HepG2 (cell line): ENCODE measurements around the gene ZNF491. TPM values are rescaled to one million over a fixed set of nuclear protein-coding genes. Genes with fewer than 3 reads are reported as not detected.

ENCODE experiments used
- ARID5B ChIP-seq: IDR thresholded peaks from 2 replicates; pipeline ENCODE4 v1.4.0; 2020; ENCODE audit warnings: mild to moderate bottlenecking, missing genetic modification reagents
- BCL6 ChIP-seq: IDR thresholded peaks from 2 replicates; pipeline ENCODE4 v1.6.1; 2016; ENCODE audit warnings: missing genetic modification reagents, missing compliant biosample characterization
- HDAC2 ChIP-seq: sonication (generic); formaldehyde crosslinking; IDR thresholded peaks from 2 replicates; pipeline ENCODE4 v1.4.0; 2020; ENCODE audit warnings: missing genetic modification reagents
- IKZF5 ChIP-seq: IDR thresholded peaks from 2 replicates; pipeline ENCODE4 v1.6.1; 2018; ENCODE audit warnings: missing genetic modification reagents, mild to moderate bottlenecking, missing compliant biosample characterization
- JARID2 ChIP-seq: sonication (generic); formaldehyde crosslinking; IDR thresholded peaks from 2 replicates; pipeline ENCODE4 v1.8.1; 2023; ENCODE audit warnings: missing genetic modification reagents, inconsistent platforms; ENCODE audit not compliant: insufficient replicate concordance
- KMT2B ChIP-seq: IDR thresholded peaks from 2 replicates; pipeline ENCODE4 v1.6.1; 2016; ENCODE audit warnings: missing genetic modification reagents, missing compliant biosample characterization
- MXD4 ChIP-seq: IDR thresholded peaks from 2 replicates; pipeline ENCODE4 v1.6.1; 2016; ENCODE audit warnings: mild to moderate bottlenecking, missing biosample characterization, missing genetic modification reagents
- MXI1 ChIP-seq: IDR thresholded peaks from 3 replicates; pipeline ENCODE4 v1.6.1; 2012; ENCODE audit warnings: low read depth, low read length, inconsistent platforms, borderline replicate concordance
- NR2F2 ChIP-seq: IDR thresholded peaks from 2 replicates; pipeline ENCODE4 v1.6.1; 2012; ENCODE audit warnings: low read depth, inconsistent platforms, borderline replicate concordance
- PITX1 ChIP-seq: sonication (generic); formaldehyde crosslinking; IDR thresholded peaks from 2 replicates; pipeline ENCODE4 v1.5.1; 2020; ENCODE audit warnings: mild to moderate bottlenecking, missing genetic modification reagents
- TFAP4 ChIP-seq: sonication (generic); IDR thresholded peaks from 2 replicates; pipeline ENCODE4 v1.6.1; 2016; ENCODE audit warnings: low read depth, borderline replicate concordance
- XRCC5 ChIP-seq: fragments of 200-400 bp; formaldehyde crosslinking; optimal IDR thresholded peaks from 2 replicates; pipeline ENCODE3; 2017; ENCODE audit warnings: mild to moderate bottlenecking, low read length
- ZBED4 ChIP-seq: sonication (generic); formaldehyde crosslinking; IDR thresholded peaks from 2 replicates; pipeline ENCODE4 v1.4.0; 2020; ENCODE audit warnings: missing genetic modification reagents, borderline replicate concordance
- ZFP1 ChIP-seq: IDR thresholded peaks from 2 replicates; pipeline ENCODE4 v1.6.1; 2016
- ZGPAT ChIP-seq: IDR thresholded peaks from 2 replicates; pipeline ENCODE4 v1.6.1; 2016; ENCODE audit warnings: mild to moderate bottlenecking
- ZNF574 ChIP-seq: sonication (generic); formaldehyde crosslinking; IDR thresholded peaks from 2 replicates; pipeline ENCODE4 v1.4.0; 2020; ENCODE audit warnings: missing genetic modification reagents
- polyA plus RNA-seq, 8 experiments: library from polyadenylated mRNA; depleted of rRNA in 3 of 8; stranded (reverse) in 7 of 8; unstranded in 1 of 8; fragments of >200 nt; fragmentation: Illumina TruSeq in 4 of 8; extraction: Trizol in 4 of 8; gene quantifications; 2 replicates each; pipeline versions ENCODE4 v1.2.1 to v1.2.3, GENCODE V29; 2011 to 2016; ENCODE audit warnings: low read depth in 4 of 8, missing spikeins in 1 of 8, mixed read lengths in 1 of 8; ENCODE audit not compliant: insufficient read depth in 1 of 8
- total RNA-seq, 5 experiments: library from RNA; depleted of rRNA; stranded (reverse); fragments of >200 nt; fragmentation: Illumina TruSeq; extraction: Trizol; gene quantifications; 2 replicates each; pipeline ENCODE4 v1.2.3, GENCODE V29; 2016; ENCODE audit warnings: low read depth in 1 of 5

ZNF491 gene
- total and polyA plus RNA-seq, 2 of the 13 experiments (the other 11 are each of a cell fraction or from before 2014, with no cell fraction given) = 0.57 to 2.2 TPM

GRCh38 chr19:11797491-11797890 lies 832 bp upstream of the ZNF491 start (continued):
- TF ChIP-seq XRCC5 (peak; percentile 80), PITX1 (CRISPR knock-in tag) (peak; percentile 73), ZGPAT (0 out of 2 replicates have a peak, but pooled peaks have one; percentile 23), BCL6 (CRISPR knock-in tag) (peak; percentile 44), ZBED4 (no peak), ARID5B (CRISPR knock-in tag) (peak; percentile 55; the same call in 1 of the 2 replicates), MXD4 (CRISPR knock-in tag) (peak; percentile 62; the same call in 1 of the 2 replicates), IKZF5 (CRISPR knock-in tag) (peak; percentile 51; the same call in 1 of the 2 replicates), JARID2 (peak; percentile 61), MXI1 (peak; percentile 52; the same call in 1 of the 3 replicates), ZFP1 (CRISPR knock-in tag) (0 out of 2 replicates have a peak, but pooled peaks have one; percentile 35), HDAC2 (CRISPR knock-in tag) (0 out of 2 replicates have a peak, but pooled peaks have one; percentile 38), TFAP4 (peak; percentile 96), ZNF574 (CRISPR knock-in tag) (0 out of 2 replicates have a peak, but pooled peaks have one; percentile 21), KMT2B (CRISPR knock-in tag) (0 out of 2 replicates have a peak, but pooled peaks have one; percentile 59), NR2F2 (no peak)
